Neural cell (in vitro differentiated cells): ENCODE measurements around the gene RHAG. TPM values are rescaled to one million over a fixed set of nuclear protein-coding genes. Genes with fewer than 3 reads are reported as not detected.

Experiments used
- H2AFZ ChIP-seq: fragments of 200-600, 300-800 bp; sonication (generic), shearing (Covaris generic); 2 replicates; pipeline ENCODE4 v1.6.0; 2014; ENCODE audit warnings: low read depth, mild to moderate bottlenecking, antibody characterized with exemption, low read length, moderate library complexity
- H3F3A ChIP-seq: fragments of 200-600 bp; shearing (Covaris generic); 2 replicates; pipeline ENCODE4 v1.6.1; 2016; ENCODE audit warnings: mild to moderate bottlenecking, moderate library complexity, mixed read lengths, antibody characterized with exemption, low read length; ENCODE audit not compliant: insufficient read depth, poor library complexity, severe bottlenecking
- H3K27ac ChIP-seq: fragments of 200-600, 300-800 bp; sonication (generic), shearing (Covaris generic); 2 replicates; pipeline ENCODE4 v1.5.1; 2014; ENCODE audit warnings: mild to moderate bottlenecking, low read length, moderate library complexity
- H3K27me3 ChIP-seq: fragments of 300-800, 200-600 bp; sonication (generic), shearing (Covaris generic); 2 replicates; pipeline ENCODE4 v1.6.0; 2014; ENCODE audit warnings: mild to moderate bottlenecking, low read depth, low read length, moderate library complexity; ENCODE audit not compliant: insufficient read depth
- H3K36me3 ChIP-seq: fragments of 300-800, 200-600 bp; sonication (generic), shearing (Covaris generic); 2 replicates; pipeline ENCODE4 v1.5.1; 2014; ENCODE audit warnings: mild to moderate bottlenecking, antibody characterized with exemption, low read length, moderate library complexity; ENCODE audit not compliant: insufficient read depth
- H3K4me2 ChIP-seq: fragments of 300-800, 200-600 bp; sonication (generic), shearing (Covaris generic); 2 replicates; pipeline ENCODE4 v1.6.0; 2014; ENCODE audit warnings: mild to moderate bottlenecking, low read length
- H3K4me3 ChIP-seq: fragments of 300-800, 200-600 bp; sonication (generic), shearing (Covaris generic); 2 replicates; pipeline ENCODE4 v1.5.1; 2014; ENCODE audit warnings: mild to moderate bottlenecking, low read length, moderate library complexity
- H3K79me2 ChIP-seq: fragments of 200-600 bp; shearing (Covaris generic); replicated peaks from 2 replicates; pipeline ENCODE4 v1.6.0; 2014; ENCODE audit warnings: mild to moderate bottlenecking, low read length, moderate library complexity; ENCODE audit not compliant: insufficient read depth
- H3K9ac ChIP-seq: fragments of 300-800, 200-600 bp; sonication (generic), shearing (Covaris generic); 2 replicates; pipeline ENCODE4 v1.6.1; 2016; ENCODE audit warnings: mild to moderate bottlenecking, low read length, mixed read lengths
- H3K9me2 ChIP-seq: fragments of 200-600 bp; shearing (Covaris generic); 2 replicates; pipeline ENCODE4 v1.6.1; 2016; ENCODE audit warnings: mild to moderate bottlenecking, low read length, mixed read lengths; ENCODE audit not compliant: insufficient read depth
- H3K9me3 ChIP-seq: fragments of 200-600, 300-800 bp; sonication (generic), shearing (Covaris generic); 2 replicates; pipeline ENCODE4 v1.6.1; 2016; ENCODE audit warnings: mild to moderate bottlenecking, mixed run types, low read length, moderate library complexity, mixed read lengths
- H4K20me1 ChIP-seq: fragments of 200-600 bp; shearing (Covaris generic); 2 replicates; pipeline ENCODE4 v1.6.1; 2016; ENCODE audit warnings: mild to moderate bottlenecking, mixed run types; ENCODE audit not compliant: insufficient read depth
- EP300 ChIP-seq: fragments of 450-650 bp; conservative IDR thresholded peaks from 2 replicates; pipeline ENCODE4 v1.6.1; 2014; ENCODE audit warnings: antibody characterized with exemption, mild to moderate bottlenecking, moderate library complexity; ENCODE audit not compliant: poor library complexity, severe bottlenecking
- EZH2 ChIP-seq: fragments of 200-600, 300-800 bp; shearing (Covaris generic), sonication (generic); IDR thresholded peaks from 2 replicates; pipeline ENCODE4 v1.6.1; 2014; ENCODE audit warnings: antibody characterized with exemption, low read length, borderline replicate concordance, mild to moderate bottlenecking; ENCODE audit not compliant: insufficient read depth, poor library complexity, severe bottlenecking
- MXI1 ChIP-seq: fragments of 450-650 bp; conservative IDR thresholded peaks from 2 replicates; pipeline ENCODE4 v1.6.1; 2014; ENCODE audit warnings: antibody characterized with exemption, mild to moderate bottlenecking; ENCODE audit not compliant: poor library complexity, severe bottlenecking
- POLR2AphosphoS5 ChIP-seq: IDR thresholded peaks from 2 replicates; pipeline ENCODE4 v1.6.1; 2012
- RAD21 ChIP-seq: fragments of 450-650 bp; conservative IDR thresholded peaks from 2 replicates; pipeline ENCODE4 v1.6.1; 2014; ENCODE audit warnings: antibody characterized with exemption, mild to moderate bottlenecking, moderate library complexity
- SMC3 ChIP-seq: fragments of 450-650 bp; conservative IDR thresholded peaks from 2 replicates; pipeline ENCODE4 v1.6.1; 2014; ENCODE audit warnings: antibody characterized with exemption, mild to moderate bottlenecking, moderate library complexity; ENCODE audit not compliant: poor library complexity
- TAF1 ChIP-seq: IDR thresholded peaks from 2 replicates; pipeline ENCODE4 v1.6.1; 2012; ENCODE audit warnings: low read depth
- polyA minus RNA-seq: library from RNA; depleted of rRNA, polyadenylated mRNA; stranded (reverse); fragments of >200 nt; gene quantifications from 2 replicates; pipeline ENCODE4 v1.2.3, GENCODE V29; 2014
- polyA plus RNA-seq: library from polyadenylated mRNA; depleted of rRNA; stranded (reverse); fragments of >200 nt; gene quantifications from 2 replicates; pipeline ENCODE4 v1.2.3, GENCODE V29; 2014
- TF ChIP-seq, protein P1 (sequence below): IDR thresholded peaks from 2 replicates; pipeline ENCODE4 v1.6.1; 2012; ENCODE audit warnings: borderline replicate concordance
- TF ChIP-seq, protein P2 (sequence below): fragments of 450-650 bp; IDR thresholded peaks from 2 replicates; pipeline ENCODE4 v1.5.1; 2014; ENCODE audit warnings: antibody characterized with exemption, mild to moderate bottlenecking, moderate library complexity; ENCODE audit not compliant: poor library complexity, severe bottlenecking

Gene RHAG
- polyA plus RNA-seq (not detected in 2 replicates), polyA minus RNA-seq (not detected in 2 replicates)

DNA sequence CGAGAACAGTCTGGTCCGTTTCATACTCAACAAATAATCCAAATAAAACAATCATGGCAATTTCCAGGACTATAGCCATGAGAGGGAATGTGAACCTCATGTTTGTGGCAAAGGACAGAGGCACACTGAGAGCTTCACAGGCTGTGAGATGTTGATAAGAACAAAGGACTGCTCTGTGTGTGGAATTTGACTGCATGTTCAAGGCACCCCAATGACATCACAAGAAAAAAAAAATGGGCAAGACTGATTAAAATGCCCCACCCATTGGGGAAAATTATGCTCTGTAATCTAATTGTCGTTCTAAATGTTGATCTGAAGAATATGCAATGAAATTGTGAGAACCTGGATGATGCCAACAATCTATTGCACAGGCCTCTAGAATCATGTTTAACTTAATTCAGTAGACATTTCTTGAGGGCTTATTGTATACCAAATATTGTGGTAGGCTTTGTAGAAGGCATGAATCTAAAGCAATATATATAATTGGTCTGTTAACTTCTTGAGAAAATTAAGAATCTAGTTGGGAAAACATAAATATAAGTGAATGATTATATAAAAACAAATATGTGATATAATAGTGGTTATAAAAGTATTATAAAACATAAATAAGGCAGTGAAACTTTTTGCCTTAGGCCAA is at the start of gene RHAG:
TSS of gene RHAG (minus strand) at position 127 of the 637 bp plus-strand sequence. CDS start at position 100, 27 bp downstream.
- Histone ChIP-seq H4K20me1 (no peaks in the 10 kb centered on the region), H3K9me3 (no peaks in the 10 kb centered on the region), H3K27ac (no peak within 1 kb of the TSS), H3K4me2 (no peak within 1 kb of the TSS), H3K9me2 (no peaks in the 10 kb centered on the region), H3F3A (no peaks in the 10 kb centered on the region), H3K79me2 (no peaks in the 10 kb centered on the region), H3K9ac (no peak within 1 kb of the TSS), H2AFZ (no peak within 1 kb of the TSS), H3K4me3 (no peak within 1 kb of the TSS), H3K36me3 (no peaks in the 10 kb centered on the region), H3K27me3 (no peaks in the 10 kb centered on the region)
- TF ChIP-seq, protein P1, sequence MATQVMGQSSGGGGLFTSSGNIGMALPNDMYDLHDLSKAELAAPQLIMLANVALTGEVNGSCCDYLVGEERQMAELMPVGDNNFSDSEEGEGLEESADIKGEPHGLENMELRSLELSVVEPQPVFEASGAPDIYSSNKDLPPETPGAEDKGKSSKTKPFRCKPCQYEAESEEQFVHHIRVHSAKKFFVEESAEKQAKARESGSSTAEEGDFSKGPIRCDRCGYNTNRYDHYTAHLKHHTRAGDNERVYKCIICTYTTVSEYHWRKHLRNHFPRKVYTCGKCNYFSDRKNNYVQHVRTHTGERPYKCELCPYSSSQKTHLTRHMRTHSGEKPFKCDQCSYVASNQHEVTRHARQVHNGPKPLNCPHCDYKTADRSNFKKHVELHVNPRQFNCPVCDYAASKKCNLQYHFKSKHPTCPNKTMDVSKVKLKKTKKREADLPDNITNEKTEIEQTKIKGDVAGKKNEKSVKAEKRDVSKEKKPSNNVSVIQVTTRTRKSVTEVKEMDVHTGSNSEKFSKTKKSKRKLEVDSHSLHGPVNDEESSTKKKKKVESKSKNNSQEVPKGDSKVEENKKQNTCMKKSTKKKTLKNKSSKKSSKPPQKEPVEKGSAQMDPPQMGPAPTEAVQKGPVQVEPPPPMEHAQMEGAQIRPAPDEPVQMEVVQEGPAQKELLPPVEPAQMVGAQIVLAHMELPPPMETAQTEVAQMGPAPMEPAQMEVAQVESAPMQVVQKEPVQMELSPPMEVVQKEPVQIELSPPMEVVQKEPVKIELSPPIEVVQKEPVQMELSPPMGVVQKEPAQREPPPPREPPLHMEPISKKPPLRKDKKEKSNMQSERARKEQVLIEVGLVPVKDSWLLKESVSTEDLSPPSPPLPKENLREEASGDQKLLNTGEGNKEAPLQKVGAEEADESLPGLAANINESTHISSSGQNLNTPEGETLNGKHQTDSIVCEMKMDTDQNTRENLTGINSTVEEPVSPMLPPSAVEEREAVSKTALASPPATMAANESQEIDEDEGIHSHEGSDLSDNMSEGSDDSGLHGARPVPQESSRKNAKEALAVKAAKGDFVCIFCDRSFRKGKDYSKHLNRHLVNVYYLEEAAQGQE = no peak
- TF ChIP-seq POLR2AphosphoS5 (no peak), RAD21 (no peak)

DNA sequence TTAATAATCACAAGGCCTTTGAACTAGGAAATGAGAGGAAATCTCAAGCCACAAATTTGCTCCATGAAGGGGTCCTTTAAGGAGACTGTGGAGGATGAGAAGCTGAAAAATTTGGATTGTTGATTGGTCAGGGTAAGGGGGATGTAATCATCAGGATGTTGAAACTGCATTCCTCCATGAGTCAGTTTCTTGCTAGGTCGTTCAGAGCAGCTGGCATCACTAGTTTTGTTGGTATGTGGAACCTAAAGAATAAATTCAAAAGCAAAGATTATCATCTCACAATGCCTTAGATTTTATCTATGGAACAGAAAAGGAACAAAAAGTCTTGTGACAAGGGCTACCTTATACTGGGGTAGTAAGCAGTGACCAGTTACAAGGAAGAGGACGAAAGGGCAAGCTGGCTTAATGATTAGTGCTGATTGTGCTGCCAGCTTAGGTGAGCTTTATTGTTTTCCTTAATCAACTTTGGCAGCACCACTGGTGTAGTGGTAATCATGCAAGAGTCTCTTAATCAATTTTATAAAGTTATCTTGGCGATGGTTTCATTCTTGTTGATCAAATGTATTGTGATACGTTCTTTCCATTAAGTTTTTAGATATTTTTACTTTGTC is 40.1 kb upstream of the RHAG start:
- Histone ChIP-seq H3K4me2 (no peak overlapping the region), H3K27ac (no peak overlapping the region), H3K9ac (no peak overlapping the region), H3K79me2 (no peaks in the 10 kb centered on the region), H3K27me3 (no peaks in the 10 kb centered on the region), H3K9me3 (no peaks in the 10 kb centered on the region), H3K4me3 (no peak overlapping the region), H3K9me2 (no peaks in the 10 kb centered on the region), H2AFZ (no peak overlapping the region), H3K36me3 (no peaks in the 10 kb centered on the region), H4K20me1 (no peaks in the 10 kb centered on the region), H3F3A (no peaks in the 10 kb centered on the region)
- TF ChIP-seq RAD21 (no peak), MXI1 (no peak), SMC3 (no peak), EP300 (no peak), TAF1 (no peak), POLR2AphosphoS5 (no peak), EZH2 (no peak)
- TF ChIP-seq, protein P1 = no peak
- TF ChIP-seq, protein P2, sequence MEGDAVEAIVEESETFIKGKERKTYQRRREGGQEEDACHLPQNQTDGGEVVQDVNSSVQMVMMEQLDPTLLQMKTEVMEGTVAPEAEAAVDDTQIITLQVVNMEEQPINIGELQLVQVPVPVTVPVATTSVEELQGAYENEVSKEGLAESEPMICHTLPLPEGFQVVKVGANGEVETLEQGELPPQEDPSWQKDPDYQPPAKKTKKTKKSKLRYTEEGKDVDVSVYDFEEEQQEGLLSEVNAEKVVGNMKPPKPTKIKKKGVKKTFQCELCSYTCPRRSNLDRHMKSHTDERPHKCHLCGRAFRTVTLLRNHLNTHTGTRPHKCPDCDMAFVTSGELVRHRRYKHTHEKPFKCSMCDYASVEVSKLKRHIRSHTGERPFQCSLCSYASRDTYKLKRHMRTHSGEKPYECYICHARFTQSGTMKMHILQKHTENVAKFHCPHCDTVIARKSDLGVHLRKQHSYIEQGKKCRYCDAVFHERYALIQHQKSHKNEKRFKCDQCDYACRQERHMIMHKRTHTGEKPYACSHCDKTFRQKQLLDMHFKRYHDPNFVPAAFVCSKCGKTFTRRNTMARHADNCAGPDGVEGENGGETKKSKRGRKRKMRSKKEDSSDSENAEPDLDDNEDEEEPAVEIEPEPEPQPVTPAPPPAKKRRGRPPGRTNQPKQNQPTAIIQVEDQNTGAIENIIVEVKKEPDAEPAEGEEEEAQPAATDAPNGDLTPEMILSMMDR = no peak
